Measurements from ENCODE around the gene NR3C2. TPM values are rescaled to one million over a fixed set of nuclear protein-coding genes. Genes with fewer than 3 reads are reported as not detected.

Gene NR3C2
- total and polyA plus RNA-seq, 2 of the 4 experiments (the other 2 are of a cell fraction), result 1.1 to 2.3 TPM

GRCh38 chr4:148203056-148203898 is 238.9 kb downstream of the NR3C2 start:
- intact Hi-C loops (cut with micrococcal nuclease), result no loop called here
- TF ChIP-seq, protein P1, sequence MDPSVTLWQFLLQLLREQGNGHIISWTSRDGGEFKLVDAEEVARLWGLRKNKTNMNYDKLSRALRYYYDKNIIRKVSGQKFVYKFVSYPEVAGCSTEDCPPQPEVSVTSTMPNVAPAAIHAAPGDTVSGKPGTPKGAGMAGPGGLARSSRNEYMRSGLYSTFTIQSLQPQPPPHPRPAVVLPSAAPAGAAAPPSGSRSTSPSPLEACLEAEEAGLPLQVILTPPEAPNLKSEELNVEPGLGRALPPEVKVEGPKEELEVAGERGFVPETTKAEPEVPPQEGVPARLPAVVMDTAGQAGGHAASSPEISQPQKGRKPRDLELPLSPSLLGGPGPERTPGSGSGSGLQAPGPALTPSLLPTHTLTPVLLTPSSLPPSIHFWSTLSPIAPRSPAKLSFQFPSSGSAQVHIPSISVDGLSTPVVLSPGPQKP (IDR thresholded peaks at IDR 0.05; ENCODE audit: borderline replicate concordance, low read depth, low read length), result no peak
- TF ChIP-seq FOS (IDR thresholded peaks at IDR 0.05; ENCODE audit: low read depth, low read length) (no peak), RFX5 (IDR thresholded peaks at IDR 0.05; ENCODE audit: low read depth, low read length) (no peak), CEBPB (IDR thresholded peaks at IDR 0.05; ENCODE audit: low read depth, low read length) (no peak), USF2 (IDR thresholded peaks at IDR 0.05; ENCODE audit: low read depth, low read length) (no peak), MAFK (IDR thresholded peaks at IDR 0.05; ENCODE audit: low read depth, low read length) (no peak), NFE2L2 (IDR thresholded peaks at IDR 0.05; ENCODE audit: low read depth, low read length) (no peak), SMC3 (IDR thresholded peaks at IDR 0.05; ENCODE audit: low read depth, low read length) (no peak), MAZ (IDR thresholded peaks at IDR 0.05; ENCODE audit: borderline replicate concordance, low read depth, low read length) (no peak), CHD1 (IDR thresholded peaks at IDR 0.05; ENCODE audit: low read depth, low read length) (no peak), RAD21 (IDR thresholded peaks at IDR 0.05; ENCODE audit: low read length) (no peak), RCOR1 (IDR thresholded peaks at IDR 0.05; ENCODE audit: insufficient replicate concordance, low read length) (no peak), BHLHE40 (IDR thresholded peaks at IDR 0.05; ENCODE audit: low read depth, low read length) (no peak), POLR2A (IDR thresholded peaks at IDR 0.05; ENCODE audit: low read depth, low read length) (no peak)
- TF ChIP-seq, protein P2, sequence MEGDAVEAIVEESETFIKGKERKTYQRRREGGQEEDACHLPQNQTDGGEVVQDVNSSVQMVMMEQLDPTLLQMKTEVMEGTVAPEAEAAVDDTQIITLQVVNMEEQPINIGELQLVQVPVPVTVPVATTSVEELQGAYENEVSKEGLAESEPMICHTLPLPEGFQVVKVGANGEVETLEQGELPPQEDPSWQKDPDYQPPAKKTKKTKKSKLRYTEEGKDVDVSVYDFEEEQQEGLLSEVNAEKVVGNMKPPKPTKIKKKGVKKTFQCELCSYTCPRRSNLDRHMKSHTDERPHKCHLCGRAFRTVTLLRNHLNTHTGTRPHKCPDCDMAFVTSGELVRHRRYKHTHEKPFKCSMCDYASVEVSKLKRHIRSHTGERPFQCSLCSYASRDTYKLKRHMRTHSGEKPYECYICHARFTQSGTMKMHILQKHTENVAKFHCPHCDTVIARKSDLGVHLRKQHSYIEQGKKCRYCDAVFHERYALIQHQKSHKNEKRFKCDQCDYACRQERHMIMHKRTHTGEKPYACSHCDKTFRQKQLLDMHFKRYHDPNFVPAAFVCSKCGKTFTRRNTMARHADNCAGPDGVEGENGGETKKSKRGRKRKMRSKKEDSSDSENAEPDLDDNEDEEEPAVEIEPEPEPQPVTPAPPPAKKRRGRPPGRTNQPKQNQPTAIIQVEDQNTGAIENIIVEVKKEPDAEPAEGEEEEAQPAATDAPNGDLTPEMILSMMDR (conservative IDR thresholded peaks at IDR 0.05; ENCODE audit: low read depth, low read length), result no peak

More at GRCh38 chr4:148203056-148203898, 238.9 kb downstream of the NR3C2 start:
- Histone ChIP-seq H3K79me1 (ENCODE audit: low read depth in 1 of 2, low read length in 2 of 2) (no peaks in the 10 kb centered on the region), H3K4me1 (ENCODE audit: control insufficient read depth, insufficient read depth, low read length) (no peaks in the 10 kb centered on the region), H4K20me1 (ENCODE audit: insufficient read depth, low read length) (no peaks in the 10 kb centered on the region), H2BK120ac (ENCODE audit: low read depth, low read length) (no peak overlapping the region), H3K4ac (ENCODE audit: low read depth, low read length) (no peak overlapping the region), H4K8ac (ENCODE audit: low read depth in 2 of 2, low read length in 2 of 2) (no peak overlapping the region), H2BK15ac (ENCODE audit: low read depth, low read length) (no peak overlapping the region), H3K9me3 (ENCODE audit: control insufficient read depth, insufficient read depth, low read length) (no peaks in the 10 kb centered on the region), H3K18ac (ENCODE audit: low read depth, low read length) (no peak overlapping the region), H2AK9ac (replicated peaks; ENCODE audit: low read depth, low read length, poor library complexity) (no peak overlapping the region), H3K4me3 (ENCODE audit: insufficient read depth, low read depth, low read length) (no peak overlapping the region), H3K14ac (replicated peaks; ENCODE audit: low read depth, low read length) (no peak overlapping the region), H3K9me1 (ENCODE audit: insufficient read depth, low read length) (no peaks in the 10 kb centered on the region), H3K4me2 (ENCODE audit: low read depth, low read length) (no peak overlapping the region), H2AK5ac (ENCODE audit: low read depth, low read length) (no peak overlapping the region), H4K91ac (ENCODE audit: insufficient read depth, low read depth, low read length) (no peak overlapping the region), H2AFZ (replicated peaks; ENCODE audit: low read length, poor library complexity) (no peak overlapping the region), H4K5ac (ENCODE audit: low read depth, low read length) (no peak overlapping the region), H3K23ac (ENCODE audit: low read depth, low read length) (no peak overlapping the region), H2BK20ac (ENCODE audit: low read depth, low read length) (no peak overlapping the region), H3K9ac (ENCODE audit: low read depth, low read length) (no peak overlapping the region), H3K56ac (ENCODE audit: extremely low read depth, insufficient read depth, low read length) (no peak overlapping the region), H3K36me3 (ENCODE audit: control insufficient read depth, insufficient read depth, low read length) (no peaks in the 10 kb centered on the region), H2BK5ac (ENCODE audit: low read depth, low read length, poor library complexity, severe bottlenecking) (no peak overlapping the region), H3K27ac (ENCODE audit: insufficient read depth, low read length) (no peak overlapping the region), H3K27me3 (ENCODE audit: control insufficient read depth, insufficient read depth, low read length) (no peaks in the 10 kb centered on the region)
- no TSS peak for BruUV-seq (replicated peaks)
- POLR2A ChIA-PET (ENCODE audit: unreplicated experiment), result no interaction called here
- in situ Hi-C loops (cut with MboI; ENCODE audit: low sequenced_read_pairs) (no loop called here), dilution Hi-C loops (cut with HindIII; ENCODE audit: low sequenced_read_pairs, unreplicated experiment) (no loop called here)
- no peak for DNase-seq
- no CpG with 5 or more reads among the region's 14 CpGs for WGBS, 2 experiments (ENCODE audit: extremely low coverage in 2 of 2, insufficient read length in 1 of 2)
- ATAC-seq (ENCODE audit: low read depth), result no peak
- CTCF ChIA-PET, result interaction anchor here (0.5 kb wide), 1 partner anchor 1027 kb away, joined by 3 read pairs; no protein-coding TSS in a partner anchor

Measured in IMR-90 (cell line).